MM.1S (cell line): ENCODE measurements around the gene DUSP23.

ENCODE experiments used
- DNase-seq: peaks from one replicate; pipeline ENCODE4 v3.0.0-alpha.2; 2015
- H2AFZ ChIP-seq: fragments of 300-600 bp; sonication (generic); 2 replicates; pipeline ENCODE4 v1.6.0; 2016; ENCODE audit warnings: antibody characterized with exemption, low read length
- H3F3A ChIP-seq: fragments of 300-600 bp; sonication (generic); 2 replicates; pipeline ENCODE4 v1.6.1; 2016; ENCODE audit warnings: mild to moderate bottlenecking, antibody characterized with exemption, low read length, moderate library complexity, mixed read lengths; ENCODE audit not compliant: insufficient read depth
- H3K27ac ChIP-seq: fragments of 300-600 bp; sonication (generic); 2 replicates; pipeline ENCODE4 v1.5.1; 2016; ENCODE audit warnings: mild to moderate bottlenecking, low read length
- H3K27me3 ChIP-seq: fragments of 300-600 bp; sonication (generic); replicated peaks from 2 replicates; pipeline ENCODE4 v1.6.0; 2016; ENCODE audit warnings: low read length; ENCODE audit not compliant: insufficient read depth
- H3K36me3 ChIP-seq: fragments of 300-600 bp; sonication (generic); replicated peaks from 2 replicates; pipeline ENCODE4 v1.6.1; 2016; ENCODE audit warnings: mild to moderate bottlenecking, low read length, mixed read lengths; ENCODE audit not compliant: insufficient read depth
- H3K4me1 ChIP-seq: fragments of 300-600 bp; sonication (generic); 2 replicates; pipeline ENCODE4 v1.6.1; 2016; ENCODE audit warnings: low read length, mixed read lengths
- H3K4me2 ChIP-seq: fragments of 300-600 bp; sonication (generic); 2 replicates; pipeline ENCODE4 v1.6.0; 2016; ENCODE audit warnings: low read depth, low read length
- H3K4me3 ChIP-seq: fragments of 300-600 bp; sonication (generic); 2 replicates; pipeline ENCODE4 v1.5.1; 2016; ENCODE audit warnings: low read length, mixed read lengths
- H3K79me2 ChIP-seq: fragments of 300-600 bp; sonication (generic); 2 replicates; pipeline ENCODE4 v1.6.1; 2016; ENCODE audit warnings: mixed run types, low read length, mixed read lengths
- H3K9ac ChIP-seq: fragments of 300-600 bp; sonication (generic); 2 replicates; pipeline ENCODE4 v1.6.1; 2016; ENCODE audit warnings: low read length, mixed read lengths
- H3K9me2 ChIP-seq: fragments of 300-600 bp; sonication (generic); replicated peaks from 2 replicates; pipeline ENCODE4 v1.6.1; 2016; ENCODE audit warnings: mild to moderate bottlenecking, low read length, mixed read lengths; ENCODE audit not compliant: insufficient read depth
- H3K9me3 ChIP-seq: fragments of 300-600 bp; sonication (generic); replicated peaks from 2 replicates; pipeline ENCODE4 v1.6.1; 2016; ENCODE audit warnings: mild to moderate bottlenecking, low read length, mixed read lengths; ENCODE audit not compliant: insufficient read depth
- H4K20me1 ChIP-seq: fragments of 300-600 bp; sonication (generic); 2 replicates; pipeline ENCODE4 v1.6.1; 2016; ENCODE audit warnings: mild to moderate bottlenecking, low read length, moderate library complexity, mixed read lengths; ENCODE audit not compliant: insufficient read depth
- EZH2 ChIP-seq: fragments of 300-600 bp; sonication (generic); optimal IDR thresholded peaks from 2 replicates; pipeline ENCODE3; 2017; ENCODE audit warnings: low read depth, mild to moderate bottlenecking, antibody characterized with exemption, low read length, mixed read lengths
- EZH2phosphoT487 ChIP-seq: fragments of 300-600 bp; sonication (generic); IDR thresholded peaks from 2 replicates; pipeline ENCODE4 v1.6.1; 2018; ENCODE audit warnings: antibody characterized with exemption, low read length
- TF ChIP-seq, protein P1 (sequence below): fragments of 300-600 bp; sonication (generic); IDR thresholded peaks from 2 replicates; pipeline ENCODE4 v1.5.1; 2016; ENCODE audit warnings: antibody characterized with exemption, low read length, mixed read lengths

The DUSP23 gene

GRCh38 chr1:159828176-159828575, 47.4 kb downstream of the DUSP23 start:
- no peak overlapping the region for H3K4me2 ChIP-seq

DNA sequence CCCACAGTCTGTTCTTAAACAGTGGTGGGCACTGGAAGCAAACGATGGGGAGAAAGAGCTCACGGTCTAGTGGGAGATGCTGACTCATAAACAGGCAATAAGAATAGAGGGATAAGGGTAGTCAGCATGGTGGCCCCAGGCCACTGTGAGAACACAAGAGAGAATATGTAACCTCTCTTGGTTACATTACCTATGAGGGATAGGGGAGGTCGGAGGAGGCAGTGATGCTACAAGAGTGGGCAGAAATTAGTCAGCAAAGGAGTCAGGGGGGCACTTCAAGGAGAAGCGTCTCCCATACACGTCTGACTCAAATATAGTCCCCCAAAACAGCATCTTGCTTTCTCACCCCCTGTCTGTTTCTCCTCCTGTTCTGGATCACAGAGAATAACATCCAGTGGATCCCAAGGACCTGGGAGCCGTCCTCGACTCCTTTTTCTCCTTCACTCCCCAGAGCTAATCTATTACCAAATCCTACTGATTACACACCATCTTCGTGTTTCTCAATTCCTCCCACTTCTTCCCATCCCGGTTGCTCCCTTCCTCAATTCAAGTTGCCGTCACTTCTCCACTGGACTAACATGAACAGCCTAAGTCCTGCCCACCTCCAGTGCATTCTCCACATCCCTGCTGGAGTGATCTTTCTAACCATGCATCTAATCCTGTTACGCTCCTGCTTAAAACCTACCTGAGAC, 48.0 kb downstream of the DUSP23 start:
- Histone ChIP-seq H2AFZ (0 out of 2 replicates have a peak overlapping the region, but pooled peaks have one; percentile 4), H3K4me2 (no peak overlapping the region), H3K27me3 (no peaks in the 10 kb centered on the region), H3K4me1 (peaks cover 20% of the 10 kb centered on the region), H3K9me2 (no peaks in the 10 kb centered on the region), H3K4me3 (no peak overlapping the region), H3F3A (peaks cover 5% of the 10 kb centered on the region; the same call in 1 of the 2 replicates), H3K27ac (no peak overlapping the region), H3K9ac (no peak overlapping the region), H3K36me3 (no peaks in the 10 kb centered on the region), H3K79me2 (no peaks in the 10 kb centered on the region), H4K20me1 (no peaks in the 10 kb centered on the region), H3K9me3 (no peaks in the 10 kb centered on the region)
- DNase-seq: no peak
- TF ChIP-seq EZH2phosphoT487 (no peak), EZH2 (no peak)
- TF ChIP-seq, protein P1, sequence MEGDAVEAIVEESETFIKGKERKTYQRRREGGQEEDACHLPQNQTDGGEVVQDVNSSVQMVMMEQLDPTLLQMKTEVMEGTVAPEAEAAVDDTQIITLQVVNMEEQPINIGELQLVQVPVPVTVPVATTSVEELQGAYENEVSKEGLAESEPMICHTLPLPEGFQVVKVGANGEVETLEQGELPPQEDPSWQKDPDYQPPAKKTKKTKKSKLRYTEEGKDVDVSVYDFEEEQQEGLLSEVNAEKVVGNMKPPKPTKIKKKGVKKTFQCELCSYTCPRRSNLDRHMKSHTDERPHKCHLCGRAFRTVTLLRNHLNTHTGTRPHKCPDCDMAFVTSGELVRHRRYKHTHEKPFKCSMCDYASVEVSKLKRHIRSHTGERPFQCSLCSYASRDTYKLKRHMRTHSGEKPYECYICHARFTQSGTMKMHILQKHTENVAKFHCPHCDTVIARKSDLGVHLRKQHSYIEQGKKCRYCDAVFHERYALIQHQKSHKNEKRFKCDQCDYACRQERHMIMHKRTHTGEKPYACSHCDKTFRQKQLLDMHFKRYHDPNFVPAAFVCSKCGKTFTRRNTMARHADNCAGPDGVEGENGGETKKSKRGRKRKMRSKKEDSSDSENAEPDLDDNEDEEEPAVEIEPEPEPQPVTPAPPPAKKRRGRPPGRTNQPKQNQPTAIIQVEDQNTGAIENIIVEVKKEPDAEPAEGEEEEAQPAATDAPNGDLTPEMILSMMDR: no peak

More at GRCh38 chr1:159828176-159828575, 47.4 kb downstream of the DUSP23 start:
- no peak overlapping the region for H3K27ac ChIP-seq
- H3K9me2 ChIP-seq: no peaks in the 10 kb centered on the region
- no peak for DNase-seq
- H3K9me3 ChIP-seq: no peaks in the 10 kb centered on the region
- peaks cover 20% of the 10 kb centered on the region for H3K4me1 ChIP-seq
- peaks cover 5% of the 10 kb centered on the region; the same call in 1 of the 2 replicates for H3F3A ChIP-seq
- no peaks in the 10 kb centered on the region for H4K20me1 ChIP-seq
- no peaks in the 10 kb centered on the region for H3K36me3 ChIP-seq
- H3K4me3 ChIP-seq: no peak overlapping the region
- no peak overlapping the region for H2AFZ ChIP-seq
- TF ChIP-seq EZH2phosphoT487: no peak
- TF ChIP-seq, protein P1: no peak
- TF ChIP-seq EZH2: no peak
- H3K27me3 ChIP-seq: no peaks in the 10 kb centered on the region
- H3K79me2 ChIP-seq: no peaks in the 10 kb centered on the region
- no peak overlapping the region for H3K9ac ChIP-seq

DNA sequence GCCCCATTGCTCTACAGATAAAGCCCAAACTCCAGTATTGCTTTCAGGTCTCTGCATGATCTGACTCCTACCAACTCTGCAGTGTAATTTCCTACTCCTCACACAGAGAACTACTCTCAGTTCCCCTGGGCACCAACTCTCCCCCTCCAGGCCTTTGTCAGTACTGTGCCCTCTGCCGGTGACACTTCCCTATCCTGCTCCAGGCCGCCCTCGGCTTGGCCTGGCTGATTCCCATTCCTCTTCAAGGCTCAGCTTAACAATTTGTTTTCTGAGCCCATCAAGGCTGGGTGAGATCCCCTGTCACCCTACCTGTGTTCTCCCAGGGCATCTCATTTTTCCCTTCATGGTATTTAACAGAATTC, 48.5 kb downstream of the DUSP23 start:
- Histone ChIP-seq H3K27me3 (no peaks in the 10 kb centered on the region), H3K27ac (no peak overlapping the region), H3K4me1 (peaks cover 20% of the 10 kb centered on the region), H3K4me3 (no peak overlapping the region), H3K36me3 (no peaks in the 10 kb centered on the region), H3K9me2 (no peaks in the 10 kb centered on the region), H3K9ac (no peak overlapping the region), H2AFZ (0 out of 2 replicates have a peak overlapping the region, but pooled peaks have one; percentile 4), H4K20me1 (no peaks in the 10 kb centered on the region), H3K4me2 (no peak overlapping the region), H3F3A (peaks cover 5% of the 10 kb centered on the region; the same call in 1 of the 2 replicates), H3K79me2 (no peaks in the 10 kb centered on the region), H3K9me3 (no peaks in the 10 kb centered on the region)
- TF ChIP-seq, protein P1: peak; percentile 88
- TF ChIP-seq EZH2phosphoT487 (no peak), EZH2 (no peak)
- peak; percentile 73 for DNase-seq
